Breast epithelium (tissue), 4 donors: ENCODE data around the gene ACER3. TPM values are rescaled to one million over a fixed set of nuclear protein-coding genes. Genes with fewer than 3 reads are reported as not detected.
"Not testable (repeated sequence)": the region's sequence is repeated elsewhere in the genome, so short reads cannot be mapped to it uniquely, and the experiment has no call there.

ENCODE experiments used
- DNase-seq, 2 donors: peaks; one replicate each; pipeline ENCODE4 v3.0.0-alpha.2; 2019; ENCODE audit warnings: low spot score in 2 of 2
- H3K27ac ChIP-seq, 2 donors: fragments of 200-600 bp; sonication (generic) in 1 of 2; one replicate each; pipeline ENCODE4 v1.5.1; 2016 to 2019; ENCODE audit warnings: mild to moderate bottlenecking in 1 of 2
- H3K27me3 ChIP-seq, 2 donors: fragments of 200-600 bp; sonication (generic) in 1 of 2; one replicate each; pipeline versions ENCODE4 v1.5.1 to v1.6.0; 2017 to 2019; ENCODE audit warnings: control low read depth in 1 of 2, mild to moderate bottlenecking in 1 of 2
- H3K36me3 ChIP-seq: fragments of 200-600 bp; one replicate; pipeline ENCODE4 v1.5.1; 2019
- H3K4me1 ChIP-seq, 2 donors: fragments of 200-600 bp; sonication (generic); one replicate each; pipeline ENCODE4 v1.5.1; 2016 to 2019; ENCODE audit warnings: control low read depth in 1 of 2
- H3K4me3 ChIP-seq, 3 donors: fragments of 200-600 bp; sonication (generic); 1 replicate in 2 of 3; 2 replicates in 1 of 3; pipeline ENCODE4 v1.5.1; 2016 to 2019; ENCODE audit warnings: mild to moderate bottlenecking in 3 of 3, moderate library complexity in 2 of 3
- H3K9me3 ChIP-seq, 2 donors: fragments of 200-600 bp; sonication (generic) in 1 of 2; one replicate each; pipeline ENCODE4 v1.5.1; 2016 to 2019; ENCODE audit warnings: control low read depth in 1 of 2
- CTCF ChIP-seq, 3 donors: fragments of 450-650 bp; IDR thresholded peaks; one replicate each; pipeline ENCODE4 v1.5.1; 2016 to 2017; ENCODE audit warnings: antibody characterized with exemption in 3 of 3, mild to moderate bottlenecking in 3 of 3, moderate library complexity in 3 of 3
- POLR2A ChIP-seq: fragments of 450-650 bp; IDR thresholded peaks from one replicate; pipeline ENCODE4 v1.6.1; 2016; ENCODE audit warnings: antibody characterized with exemption, mild to moderate bottlenecking, moderate library complexity
- POLR2AphosphoS5 ChIP-seq, 3 donors: sonication (generic); formaldehyde crosslinking; IDR thresholded peaks; one replicate each; pipeline ENCODE4 v1.6.1; 2017; ENCODE audit warnings: antibody characterized with exemption in 3 of 3
- intact Hi-C: fragments of 100-400 bp; cut with DNase I; formaldehyde crosslinking; loops from one replicate; pipeline ENCODE4 v1.15.1; 2023; ENCODE audit warnings: low total_unique reads
- total RNA-seq, 3 donors: library from RNA; depleted of rRNA; stranded (reverse); fragments of >200 nt; gene quantifications; one replicate each; pipeline ENCODE4 v1.1.0, GENCODE V29; 2016

Gene ACER3
- total RNA-seq, 3 donors from 2014 or later, result 8.2 to 35.2 (median 12.9) TPM

DNA sequence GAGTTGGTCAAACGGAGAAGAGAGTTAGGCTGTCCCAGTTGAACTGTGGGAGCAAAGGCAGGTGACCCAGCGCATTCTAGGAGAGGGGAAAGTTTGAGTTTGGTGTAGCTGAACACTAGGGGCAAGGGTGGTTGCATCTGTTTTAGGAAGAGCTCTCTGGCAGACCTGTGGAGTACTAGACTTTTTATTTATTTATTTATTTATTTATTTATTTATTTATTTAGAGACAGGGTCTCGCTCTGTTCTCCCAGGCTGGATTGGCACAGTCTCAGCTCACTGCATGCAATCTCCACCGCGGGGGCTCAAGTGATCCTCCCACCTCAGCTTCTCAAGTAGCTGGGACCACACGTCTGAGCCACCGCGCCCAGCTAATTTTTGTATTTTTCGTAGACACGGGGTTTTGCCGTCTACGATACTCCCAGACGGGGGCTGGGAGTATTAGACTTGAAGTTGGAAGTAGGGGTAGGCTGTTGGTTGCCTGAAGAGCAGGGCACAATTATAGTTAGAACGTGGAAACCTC, 950 bp upstream of the ACER3 start:
- H3K4me3 ChIP-seq, result no peak overlapping the region

GRCh38 chr11:76861490-76861953, 804 bp downstream of the ACER3 start:
- H3K27ac ChIP-seq, result peak overlapping the region; percentile 82 to 86
- H3K27me3 ChIP-seq, result no peaks in the 10 kb centered on the region
- DNase-seq, result no peak
- intact Hi-C loops, result loop anchor here (5.0 kb wide), 1 partner anchor 161 kb away; no protein-coding TSS in a partner anchor
- TF ChIP-seq POLR2A (no peak), CTCF (IDR thresholded peaks at IDR 0.05) (no peak), POLR2AphosphoS5 (IDR thresholded peaks at IDR 0.05) (no peak)
- H3K4me3 ChIP-seq, result peak overlapping the region; percentile 66 to 74 (median 70)
- no peaks in the 10 kb centered on the region for H3K9me3 ChIP-seq
- no peaks in the 10 kb centered on the region for H3K36me3 ChIP-seq
- H3K4me1 ChIP-seq, result no peaks in the 10 kb centered on the region

More for the DNA sequence above, 950 bp upstream of the ACER3 start:
- Histone ChIP-seq H3K27me3 (no peaks in the 10 kb centered on the region), H3K36me3 (no peaks in the 10 kb centered on the region), H3K27ac (peak overlapping the region; percentile 82 to 86), H3K4me1 (no peaks in the 10 kb centered on the region), H3K9me3 (no peaks in the 10 kb centered on the region)
- intact Hi-C loops, result loop anchor here (5.0 kb wide), 1 partner anchor 163 kb away; no protein-coding TSS in a partner anchor
- TF ChIP-seq CTCF (IDR thresholded peaks at IDR 0.05) (no peak), POLR2AphosphoS5 (IDR thresholded peaks at IDR 0.05) (no peak), POLR2A (no peak)
- DNase-seq, result no peak

GRCh38 chr11:76862794-76863193, 2.1 kb downstream of the ACER3 start:
- not testable (repeated sequence) for H3K27ac ChIP-seq, DNase-seq, H3K4me3 ChIP-seq, H3K36me3 ChIP-seq, H3K4me1 ChIP-seq, H3K9me3 ChIP-seq, H3K27me3 ChIP-seq
- intact Hi-C loops, result loop anchor here (1.0 to 5.0 kb wide), 2 partner anchors 21 to 160 kb away; no protein-coding TSS in a partner anchor

GRCh38 chr11:76863196-76863777, 2.6 kb downstream of the ACER3 start:
- Histone ChIP-seq H3K27ac (no peak overlapping the region), H3K4me1 (no peaks in the 10 kb centered on the region), H3K9me3 (no peaks in the 10 kb centered on the region), H3K36me3 (no peaks in the 10 kb centered on the region), H3K4me3 (no peak overlapping the region), H3K27me3 (no peaks in the 10 kb centered on the region)
- intact Hi-C loops, result loop anchor here (1.0 to 5.0 kb wide), 2 partner anchors 20 to 159 kb away; no protein-coding TSS in a partner anchor
- no peak for DNase-seq
- TF ChIP-seq POLR2AphosphoS5 (IDR thresholded peaks at IDR 0.05), result no peak
- no peak for TF ChIP-seq POLR2A
- no peak for TF ChIP-seq CTCF (IDR thresholded peaks at IDR 0.05)

GRCh38 chr11:76872959-76873827, 12.5 kb downstream of the ACER3 start:
- Histone ChIP-seq H3K27ac (no peak overlapping the region), H3K36me3 (no peaks in the 10 kb centered on the region), H3K9me3 (no peaks in the 10 kb centered on the region), H3K4me3 (no peak overlapping the region), H3K4me1 (no peaks in the 10 kb centered on the region), H3K27me3 (no peaks in the 10 kb centered on the region)
- no peak for DNase-seq
- TF ChIP-seq POLR2AphosphoS5 (IDR thresholded peaks at IDR 0.05) (no peak), CTCF (IDR thresholded peaks at IDR 0.05) (no peak), POLR2A (no peak)
- intact Hi-C loops, result no loop called here
